Heart left ventricle (tissue), 16 donors: ENCODE measurements around the gene CPXM2. TPM values are rescaled to one million over a fixed set of nuclear protein-coding genes. Genes with fewer than 3 reads are reported as not detected.

Experiments used
- ATAC-seq, 4 donors: fragments of 200-7000 bp; cut with Tn5 transposase; one replicate each; pipeline ENCODE4 v1.9.1; 2020 to 2022; ENCODE audit warnings: moderate library complexity in 4 of 4, mild to moderate bottlenecking in 3 of 4, moderate number of reproducible peaks in 1 of 4
- DNase-seq, 5 donors: peaks; one replicate each; pipeline ENCODE4 v3.0.0-alpha.2; 2020
- H3K27ac ChIP-seq, 12 donors: fragments of 200-600 bp; sonication (generic) in 4 of 12; one replicate each; pipeline versions ENCODE4 v1.5.0 to v1.8.0; 2016 to 2022; ENCODE audit warnings: mild to moderate bottlenecking in 2 of 12
- H3K27me3 ChIP-seq, 9 donors: fragments of 200-600 bp; sonication (generic) in 2 of 9; one replicate each; pipeline versions ENCODE4 v1.5.1 to v1.8.0; 2016 to 2022; ENCODE audit warnings: mild to moderate bottlenecking in 3 of 9
- H3K36me3 ChIP-seq, 9 donors: fragments of 200-600 bp; sonication (generic) in 2 of 9; one replicate each; pipeline versions ENCODE4 v1.5.0 to v1.8.0; 2018 to 2022; ENCODE audit warnings: mild to moderate bottlenecking in 2 of 9
- H3K4me1 ChIP-seq, 12 donors: fragments of 200-600 bp; sonication (generic) in 4 of 12; one replicate each; pipeline versions ENCODE4 v1.5.0 to v1.8.0; 2016 to 2022; ENCODE audit warnings: mild to moderate bottlenecking in 3 of 12
- H3K4me3 ChIP-seq, 12 donors: fragments of 200-600 bp; sonication (generic) in 4 of 12; one replicate each; pipeline versions ENCODE4 v1.5.0 to v1.8.0; 2017 to 2022; ENCODE audit warnings: mild to moderate bottlenecking in 9 of 12, moderate library complexity in 4 of 12
- H3K9me3 ChIP-seq, 12 donors: fragments of 200-600 bp; sonication (generic) in 4 of 12; one replicate each; pipeline versions ENCODE4 v1.5.0 to v1.8.0; 2016 to 2022; ENCODE audit warnings: mild to moderate bottlenecking in 1 of 12
- CTCF ChIP-seq, 12 donors: fragments of 200-600 bp; sonication (generic) in 4 of 12; IDR thresholded peaks; one replicate each; pipeline versions ENCODE4 v1.5.0 to v1.8.0; 2018 to 2022; ENCODE audit warnings: antibody characterized with exemption in 12 of 12, mild to moderate bottlenecking in 5 of 12
- POLR2A ChIP-seq, 2 donors: fragments of 450-650 bp; IDR thresholded peaks; one replicate each; pipeline ENCODE4 v1.6.1; 2017; ENCODE audit warnings: antibody characterized with exemption in 2 of 2, mild to moderate bottlenecking in 2 of 2, moderate library complexity in 2 of 2
- WGBS, 4 donors: extraction: QIAGEN DNeasy Blood & Tissue Kit in 2 of 4; methylation state at CpG; one replicate each; pipeline versions ENCODE4 v1.1.5 to v1.1.7; 2013 to 2018; 5-methylcytosine and 5-hydroxymethylcytosine counted together
- intact Hi-C, 10 donors: fragments of 100-400 bp; cut with DNase I; formaldehyde crosslinking; loops; one replicate each; pipeline versions ENCODE4 v1.11.1 to v1.14.2; 2022
- polyA plus RNA-seq, 2 donors: library from polyadenylated mRNA; stranded (reverse); fragments of 200-250 nt; gene quantifications; one replicate each; pipeline ENCODE4 v1.2.3, GENCODE V29; 2013
- total RNA-seq, 9 donors: library from RNA; depleted of rRNA in 2 of 9; stranded (reverse); fragments of >200 nt in 2 of 9; fragmentation: NEBNext Ultra II Directional in 3 of 9; extraction: Animal tissue kit (Norgen Biotek cat#: 25700) in 3 of 9; gene quantifications; one replicate each; pipeline versions ENCODE4 v1.1.0 to v1.2.4, GENCODE V29; 2016 to 2023
- donor health status: ischemic (EF 13 %, LVEDD 7.1; RV severe dilation, severe dysfunction).
- donor health status: healthy with polysubstance abuse.
- donor health status: DM: no; HTN: yes; CAD: no.
- donor health status: DM: no; HTN: no; CAD: no.
- donor health status: ischemic (EF 25% LVEDD 6.9; RV normal size, moderate dysfunction).
- donor health status: ischemic (EF 25% LVEDD 5.7; RV mildly dilated, moderate dysfunction).
- donor health status: healthy.
- donor health status: DM: yes; HTN: yes; CAD: no.
- donor health status: ischemic (EF 35%, LVEDD 5.7; RV mildly dilated, moderate dysfunction).
- donor health status: nonischemic (EF 11% LVEDD 7.7; RV severe dilation, severe dysfunction).
- donor health status: DM: yes; HTN: yes; CAD: no.
- donor health status: PGD.
- donor health status: ischemic (EF 29% LVEDD 5.4; RV normal size, mild dysfunction).
- donor health status: nonischemic (EF 23%, LVEDD 6.1; RV moderate dilation, normal function).

CPXM2 gene
- total and polyA plus RNA-seq, 11 donors: 1.1 to 23.2 (median 4.2) TPM

DNA sequence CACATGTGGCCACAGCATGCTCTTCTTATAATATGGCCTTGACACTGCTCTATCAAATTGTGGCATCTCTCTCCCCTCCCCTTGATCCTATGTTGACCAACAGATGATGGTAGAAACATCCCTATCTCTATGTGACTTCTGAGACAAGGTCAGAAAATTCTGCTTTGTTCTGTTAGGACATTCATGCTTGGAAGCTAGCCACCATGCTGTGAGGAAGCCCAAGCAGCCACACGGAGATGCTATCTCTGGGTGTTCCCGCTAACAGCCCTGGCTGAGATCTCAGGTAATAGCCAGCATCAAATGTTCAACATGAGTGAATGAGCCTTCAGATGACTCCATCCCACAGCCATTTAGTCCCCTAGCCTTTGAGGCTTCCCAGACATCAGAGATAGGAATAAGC is 36.8 kb upstream of the CPXM2 start:
- 50 to 95% (median 70%) methylated on average over 2 of the region's 2 CpGs for WGBS, 4 donors
- ATAC-seq: no peak
- Histone ChIP-seq H3K4me3 (no peak overlapping the region), H3K27me3 (peaks cover 0 to 14% (median 0%) of the 10 kb centered on the region in 9 donors), H3K9me3 (peaks cover 0 to 26% (median 0%) of the 10 kb centered on the region in 12 donors), H3K4me1 (no peaks in the 10 kb centered on the region), H3K27ac (no peak overlapping the region), H3K36me3 (no peaks in the 10 kb centered on the region)
- DNase-seq: no peak
- no peak for TF ChIP-seq CTCF (IDR thresholded peaks at IDR 0.05)
- no peak for TF ChIP-seq POLR2A (IDR thresholded peaks at IDR 0.05)
- intact Hi-C loops: no loop called here

- H3K27me3 ChIP-seq: peaks cover 0 to 14% (median 0%) of the 10 kb centered on the region in 9 donors
- no peak for TF ChIP-seq POLR2A (IDR thresholded peaks at IDR 0.05)
- no peak for TF ChIP-seq CTCF (IDR thresholded peaks at IDR 0.05)
- H3K36me3 ChIP-seq: no peaks in the 10 kb centered on the region
- DNase-seq: no peak
- 42 to 68% (median 61%) methylated on average over 7 of the region's 7 CpGs for WGBS, 4 donors
- intact Hi-C loops: no loop called here
- H3K4me1 ChIP-seq: no peaks in the 10 kb centered on the region
- ATAC-seq: no peak
- peaks cover 0 to 26% (median 0%) of the 10 kb centered on the region in 12 donors for H3K9me3 ChIP-seq
- no peak overlapping the region for H3K27ac ChIP-seq
- H3K4me3 ChIP-seq: no peak overlapping the region
Observed at GRCh38 chr10:123926401-123927264, 35.0 kb upstream of the CPXM2 start.

- intact Hi-C loops: no loop called here
- H3K27me3 ChIP-seq: peaks cover 0 to 6% (median 0%) of the 10 kb centered on the region in 9 donors
- H3K4me1 ChIP-seq: no peaks in the 10 kb centered on the region
- no peak overlapping the region for H3K4me3 ChIP-seq
- ATAC-seq (no peak), DNase-seq (no peak)
- peaks cover 0 to 29% (median 5%) of the 10 kb centered on the region in 12 donors for H3K9me3 ChIP-seq
- TF ChIP-seq CTCF (IDR thresholded peaks at IDR 0.05): no peak
- no peak for TF ChIP-seq POLR2A (IDR thresholded peaks at IDR 0.05)
- H3K36me3 ChIP-seq: no peaks in the 10 kb centered on the region
- 57 to 69% (median 63%) methylated on average over 2 of the region's 2 CpGs for WGBS, 4 donors
- no peak overlapping the region for H3K27ac ChIP-seq
Observed at GRCh38 chr10:123922126-123922525, 30.5 kb upstream of the CPXM2 start.

DNA sequence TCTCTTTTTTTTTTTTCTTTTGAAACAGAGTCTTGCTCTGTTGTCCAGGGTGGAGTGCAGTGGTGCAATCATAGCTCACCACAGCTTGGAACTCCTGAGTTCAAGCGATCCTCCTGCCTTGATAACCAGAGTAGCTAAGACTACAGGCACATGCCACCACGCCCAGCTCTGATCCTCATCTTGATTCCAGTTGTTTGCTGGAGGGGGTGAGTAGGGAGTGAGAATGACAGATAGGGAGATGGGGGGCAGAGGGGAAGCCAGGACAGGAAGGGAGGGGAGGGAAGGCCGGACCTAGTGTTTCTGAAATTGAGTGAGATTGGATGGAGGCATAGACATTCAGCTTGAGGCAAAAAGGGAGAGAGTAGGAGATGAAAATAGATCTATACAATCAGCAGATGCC is 25.2 kb upstream of the CPXM2 start:
- Histone ChIP-seq H3K27ac (no peak overlapping the region), H3K27me3 (peaks cover 0 to 15% (median 2%) of the 10 kb centered on the region in 9 donors), H3K9me3 (peaks cover 0 to 29% (median 5%) of the 10 kb centered on the region in 12 donors), H3K36me3 (no peaks in the 10 kb centered on the region), H3K4me1 (peaks cover 0 to 11% (median 0%) of the 10 kb centered on the region in 12 donors), H3K4me3 (no peak overlapping the region)
- WGBS, 4 donors: 55 to 73% (median 61%) methylated on average over 3 of the region's 3 CpGs
- intact Hi-C loops: no loop called here
- no peak for DNase-seq
- ATAC-seq: no peak
- TF ChIP-seq POLR2A (IDR thresholded peaks at IDR 0.05): no peak
- no peak for TF ChIP-seq CTCF (IDR thresholded peaks at IDR 0.05)
